ENCODE data around the gene GCLC.
A peak's percentile ranks its signal among the peaks of the same experiment; 100 is the strongest.

GCLC gene

DNA sequence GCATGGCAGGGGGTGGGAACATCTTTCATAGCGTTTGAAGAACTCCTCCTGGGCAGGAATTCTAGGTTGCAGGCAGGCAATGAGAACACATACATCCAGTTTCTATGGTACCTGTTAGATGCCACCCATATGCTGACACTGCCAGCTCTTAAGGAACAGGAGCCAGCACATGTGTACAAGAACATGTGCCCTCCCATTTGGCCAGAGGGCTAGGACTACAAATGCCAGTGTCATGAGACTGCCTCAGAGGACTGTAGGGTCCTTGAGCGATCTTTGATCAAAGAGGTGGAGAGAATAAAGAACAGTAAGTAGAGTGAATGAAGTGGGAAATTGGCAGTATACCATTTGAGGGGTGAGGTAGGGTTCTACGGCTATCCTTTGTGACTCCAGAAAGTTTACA is 45.8 kb downstream of the GCLC start:
- TF ChIP-seq, protein P1, sequence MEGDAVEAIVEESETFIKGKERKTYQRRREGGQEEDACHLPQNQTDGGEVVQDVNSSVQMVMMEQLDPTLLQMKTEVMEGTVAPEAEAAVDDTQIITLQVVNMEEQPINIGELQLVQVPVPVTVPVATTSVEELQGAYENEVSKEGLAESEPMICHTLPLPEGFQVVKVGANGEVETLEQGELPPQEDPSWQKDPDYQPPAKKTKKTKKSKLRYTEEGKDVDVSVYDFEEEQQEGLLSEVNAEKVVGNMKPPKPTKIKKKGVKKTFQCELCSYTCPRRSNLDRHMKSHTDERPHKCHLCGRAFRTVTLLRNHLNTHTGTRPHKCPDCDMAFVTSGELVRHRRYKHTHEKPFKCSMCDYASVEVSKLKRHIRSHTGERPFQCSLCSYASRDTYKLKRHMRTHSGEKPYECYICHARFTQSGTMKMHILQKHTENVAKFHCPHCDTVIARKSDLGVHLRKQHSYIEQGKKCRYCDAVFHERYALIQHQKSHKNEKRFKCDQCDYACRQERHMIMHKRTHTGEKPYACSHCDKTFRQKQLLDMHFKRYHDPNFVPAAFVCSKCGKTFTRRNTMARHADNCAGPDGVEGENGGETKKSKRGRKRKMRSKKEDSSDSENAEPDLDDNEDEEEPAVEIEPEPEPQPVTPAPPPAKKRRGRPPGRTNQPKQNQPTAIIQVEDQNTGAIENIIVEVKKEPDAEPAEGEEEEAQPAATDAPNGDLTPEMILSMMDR (IDR thresholded peaks at IDR 0.05; ENCODE audit: low read depth, low read length): no peak
- peaks cover 34% of the 10 kb centered on the region for H3K36me3 ChIP-seq
- no peak overlapping the region for H3K27ac ChIP-seq
- H3K4me3 ChIP-seq (ENCODE audit: low read depth, low read length): no peak overlapping the region
- H3K9me3 ChIP-seq (ENCODE audit: severe bottlenecking): no peaks in the 10 kb centered on the region
- no peak for DNase-seq
- H3K27me3 ChIP-seq (ENCODE audit: insufficient read depth, low read depth, severe bottlenecking): no peaks in the 10 kb centered on the region

DNA sequence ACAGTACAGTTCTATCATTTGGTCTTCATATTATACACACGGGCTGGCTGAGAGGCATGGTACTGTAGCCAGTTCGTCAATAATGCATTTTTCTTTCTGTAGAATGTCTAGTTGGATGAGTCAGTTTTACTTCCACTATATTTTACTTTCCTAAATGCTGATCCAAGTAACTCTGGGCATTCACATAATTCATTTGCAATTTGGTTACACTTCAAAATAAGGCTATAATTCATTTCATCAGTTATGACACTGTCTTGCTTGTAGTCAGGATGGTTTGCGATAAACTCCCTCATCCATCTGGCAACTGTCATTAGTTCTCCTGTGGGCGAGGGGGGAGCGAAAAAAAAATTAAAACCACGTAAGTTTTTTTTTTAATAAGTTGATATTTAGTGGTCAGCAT is 46.3 kb downstream of the GCLC start:
- H3K4me3 ChIP-seq (ENCODE audit: low read depth, low read length): no peak overlapping the region
- TF ChIP-seq, protein P1 (IDR thresholded peaks at IDR 0.05; ENCODE audit: low read depth, low read length): no peak
- H3K27me3 ChIP-seq (ENCODE audit: insufficient read depth, low read depth, severe bottlenecking): no peaks in the 10 kb centered on the region
- H3K36me3 ChIP-seq: peaks cover 31% of the 10 kb centered on the region
- DNase-seq: no peak
- H3K27ac ChIP-seq: no peak overlapping the region
- H3K9me3 ChIP-seq (ENCODE audit: severe bottlenecking): no peaks in the 10 kb centered on the region

GRCh38 chr6:53497905-53498304 is 47.0 kb downstream of the GCLC start:
- no peaks in the 10 kb centered on the region for H3K27me3 ChIP-seq (ENCODE audit: insufficient read depth, low read depth, severe bottlenecking)
- no peak overlapping the region for H3K4me3 ChIP-seq (ENCODE audit: low read depth, low read length)
- no peak for DNase-seq
- TF ChIP-seq, protein P1 (IDR thresholded peaks at IDR 0.05; ENCODE audit: low read depth, low read length): no peak
- H3K27ac ChIP-seq: no peak overlapping the region
- H3K9me3 ChIP-seq (ENCODE audit: severe bottlenecking): no peaks in the 10 kb centered on the region
- H3K36me3 ChIP-seq: peaks cover 26% of the 10 kb centered on the region

- TF ChIP-seq, protein P1 (IDR thresholded peaks at IDR 0.05; ENCODE audit: low read depth, low read length): no peak
- Histone ChIP-seq H3K27ac (no peak overlapping the region), H3K9me3 (ENCODE audit: severe bottlenecking) (no peaks in the 10 kb centered on the region), H3K4me3 (ENCODE audit: low read depth, low read length) (no peak overlapping the region), H3K36me3 (peaks cover 26% of the 10 kb centered on the region), H3K27me3 (ENCODE audit: insufficient read depth, low read depth, severe bottlenecking) (no peaks in the 10 kb centered on the region)
- no peak for DNase-seq
These were observed 48.0 kb downstream of the GCLC start for GRCh38 chr6:53496797-53497375.

GRCh38 chr6:53495506-53496499 is 49.1 kb downstream of the GCLC start:
- Histone ChIP-seq H3K4me3 (ENCODE audit: low read depth, low read length) (no peak overlapping the region), H3K36me3 (peaks cover 26% of the 10 kb centered on the region), H3K9me3 (ENCODE audit: severe bottlenecking) (no peaks in the 10 kb centered on the region), H3K27ac (no peak overlapping the region), H3K27me3 (ENCODE audit: insufficient read depth, low read depth, severe bottlenecking) (no peaks in the 10 kb centered on the region)
- DNase-seq: peak; percentile 40
- TF ChIP-seq, protein P1 (IDR thresholded peaks at IDR 0.05; ENCODE audit: low read depth, low read length): no peak
